Measurements from ENCODE around the gene CCDC201. TPM values are rescaled to one million over a fixed set of nuclear protein-coding genes. Genes with fewer than 3 reads are reported as not detected.

The CCDC201 gene
- polyA plus RNA-seq, 1 of the 3 experiments (the other 2 are of a cell fraction): not detected

DNA sequence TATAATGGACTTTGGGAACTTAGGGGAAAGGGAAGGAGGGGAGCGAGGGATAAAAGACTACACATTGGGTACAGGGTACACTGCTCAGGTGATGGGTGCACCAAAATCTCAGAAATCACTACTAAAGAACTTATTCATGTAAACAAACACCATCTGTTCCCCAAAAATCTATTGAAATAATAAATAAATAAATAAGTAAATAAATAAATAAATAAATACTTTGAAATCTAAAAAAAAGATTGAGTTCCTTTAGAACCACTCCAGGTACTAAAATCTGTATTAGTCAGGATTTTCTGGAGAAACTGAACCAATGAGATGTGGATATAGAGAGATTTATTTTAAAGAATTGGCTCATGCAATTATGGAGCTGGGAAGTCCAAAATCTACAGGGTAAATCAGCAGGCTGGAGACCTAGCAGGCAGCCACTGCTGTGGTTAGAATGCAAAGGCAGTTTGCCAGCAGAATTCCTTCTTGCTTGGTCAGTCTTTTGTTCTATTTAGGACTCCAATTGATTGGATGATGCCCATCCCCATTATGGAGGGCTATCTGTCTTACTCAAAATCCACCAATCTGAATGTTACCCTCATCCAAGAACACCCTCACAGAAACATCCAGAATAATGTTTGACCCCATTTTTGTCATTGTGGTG is 24.3 kb upstream of the CCDC201 start:
- CTCF ChIA-PET: interaction anchor here (0.7 to 3.4 kb wide), 3 partner anchors 7 to 1282 kb away, joined by 3 to 16 read pairs (median 3); no protein-coding TSS in a partner anchor

GRCh38 chr7:45894665-45895062 is 21.8 kb upstream of the CCDC201 start:
- Histone ChIP-seq H3F3A (replicated peaks; ENCODE audit: insufficient read depth) (no peaks in the 10 kb centered on the region), H3K4me2 (no peak overlapping the region), H3K9me2 (no peaks in the 10 kb centered on the region), H3K79me2 (ENCODE audit: insufficient read depth) (no peaks in the 10 kb centered on the region), H3K4me3 (ENCODE audit: low read depth in 2 of 2, low read length in 1 of 2) (no peak overlapping the region), H3K27me3 (ENCODE audit: insufficient read depth) (0 out of 2 replicates have a peak, but pooled peaks cover 5% of the 10 kb centered on the region), H3K9ac (no peak overlapping the region), H3K9me3 (0 out of 2 replicates have a peak, but pooled peaks cover 3% of the 10 kb centered on the region), H3K4me1 (ENCODE audit: control insufficient read depth in 1 of 2, insufficient read depth in 2 of 2, low read depth in 1 of 2, low read length in 1 of 2) (no peaks in the 10 kb centered on the region), H3K36me3 (replicated peaks in 1 of 2; ENCODE audit: control insufficient read depth in 1 of 2, insufficient read depth in 2 of 2, low read length in 1 of 2) (no peaks in the 10 kb centered on the region), H3K27ac (ENCODE audit: low read depth in 2 of 2, low read length in 1 of 2) (no peak overlapping the region), H4K20me1 (ENCODE audit: insufficient read depth) (no peaks in the 10 kb centered on the region), H2AFZ (ENCODE audit: low read depth) (no peak overlapping the region)
- no peak for DNase-seq
- ChIA-PET POLR2A (no interaction called here), CTCF (interaction anchor here (1.5 to 7.2 kb wide), 3 partner anchors 22 to 1287 kb away, joined by 4 to 53 read pairs (median 7); no protein-coding TSS in a partner anchor)
- no peak for TF ChIP-seq FOXJ3 (CRISPR knock-in tag; IDR thresholded peaks at IDR 0.05)
- TF ChIP-seq TAF1 (IDR thresholded peaks at IDR 0.05; ENCODE audit: borderline replicate concordance, low read depth, low read length): no peak

More for the DNA sequence above, 24.3 kb upstream of the CCDC201 start:
- TF ChIP-seq YY1 (IDR thresholded peaks at IDR 0.05; ENCODE audit: low read depth): no peak
- TF ChIP-seq PBX3 (IDR thresholded peaks at IDR 0.05): 0 out of 2 replicates have a peak, but pooled peaks have one; percentile 28
- TF ChIP-seq FOXJ3 (CRISPR knock-in tag; IDR thresholded peaks at IDR 0.05): no peak
- 0 out of 4 replicates have a peak, but pooled peaks of 1 of the 2 experiments have one; percentile 16 for TF ChIP-seq EP300 (IDR thresholded peaks at IDR 0.05; ENCODE audit: borderline replicate concordance in 1 of 2, low read depth in 1 of 2, low read length in 1 of 2)
- TF ChIP-seq JUND (IDR thresholded peaks at IDR 0.05): 0 out of 2 replicates have a peak, but pooled peaks have one; percentile 16
- TF ChIP-seq, protein P1, sequence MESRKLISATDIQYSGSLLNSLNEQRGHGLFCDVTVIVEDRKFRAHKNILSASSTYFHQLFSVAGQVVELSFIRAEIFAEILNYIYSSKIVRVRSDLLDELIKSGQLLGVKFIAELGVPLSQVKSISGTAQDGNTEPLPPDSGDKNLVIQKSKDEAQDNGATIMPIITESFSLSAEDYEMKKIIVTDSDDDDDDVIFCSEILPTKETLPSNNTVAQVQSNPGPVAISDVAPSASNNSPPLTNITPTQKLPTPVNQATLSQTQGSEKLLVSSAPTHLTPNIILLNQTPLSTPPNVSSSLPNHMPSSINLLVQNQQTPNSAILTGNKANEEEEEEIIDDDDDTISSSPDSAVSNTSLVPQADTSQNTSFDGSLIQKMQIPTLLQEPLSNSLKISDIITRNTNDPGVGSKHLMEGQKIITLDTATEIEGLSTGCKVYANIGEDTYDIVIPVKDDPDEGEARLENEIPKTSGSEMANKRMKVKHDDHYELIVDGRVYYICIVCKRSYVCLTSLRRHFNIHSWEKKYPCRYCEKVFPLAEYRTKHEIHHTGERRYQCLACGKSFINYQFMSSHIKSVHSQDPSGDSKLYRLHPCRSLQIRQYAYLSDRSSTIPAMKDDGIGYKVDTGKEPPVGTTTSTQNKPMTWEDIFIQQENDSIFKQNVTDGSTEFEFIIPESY (IDR thresholded peaks at IDR 0.05; ENCODE audit: borderline replicate concordance, low read depth): no peak
- TF ChIP-seq NFIC (IDR thresholded peaks at IDR 0.05; ENCODE audit: borderline replicate concordance): no peak
- no peak for TF ChIP-seq POLR2AphosphoS5 (IDR thresholded peaks at IDR 0.05; ENCODE audit: low read depth, low read length)
- H3K79me2 ChIP-seq (ENCODE audit: insufficient read depth): no peaks in the 10 kb centered on the region
- H3K9me3 ChIP-seq: 0 out of 2 replicates have a peak, but pooled peaks cover 3% of the 10 kb centered on the region
- H3K4me2 ChIP-seq: no peak overlapping the region
- H3K9ac ChIP-seq: no peak overlapping the region
- H2AFZ ChIP-seq (ENCODE audit: low read depth): no peak overlapping the region
- no peaks in the 10 kb centered on the region for H3K36me3 ChIP-seq (replicated peaks in 1 of 2; ENCODE audit: control insufficient read depth in 1 of 2, insufficient read depth in 2 of 2, low read length in 1 of 2)
- H3K27ac ChIP-seq (ENCODE audit: low read depth in 2 of 2, low read length in 1 of 2): no peak overlapping the region
- H3F3A ChIP-seq (replicated peaks; ENCODE audit: insufficient read depth): no peaks in the 10 kb centered on the region
- H3K4me3 ChIP-seq (ENCODE audit: low read depth in 2 of 2, low read length in 1 of 2): no peak overlapping the region
- no peaks in the 10 kb centered on the region for H3K4me1 ChIP-seq (ENCODE audit: control insufficient read depth in 1 of 2, insufficient read depth in 2 of 2, low read depth in 1 of 2, low read length in 1 of 2)
- peaks cover 5% of the 10 kb centered on the region; the same call in 1 of the 2 replicates for H3K27me3 ChIP-seq (ENCODE audit: insufficient read depth)
- no peaks in the 10 kb centered on the region for H4K20me1 ChIP-seq (ENCODE audit: insufficient read depth)
- DNase-seq: no peak
- POLR2A ChIA-PET: no interaction called here
- H3K9me2 ChIP-seq: no peaks in the 10 kb centered on the region
- 82% methylated on average over 1 of the region's 1 CpG for WGBS (ENCODE audit: low lambda C conversion rate)
